Pancreas (tissue), 10 donors: ENCODE data around the gene NKX6-2. TPM values are rescaled to one million over a fixed set of nuclear protein-coding genes. Genes with fewer than 3 reads are reported as not detected.

ENCODE experiments used
- ATAC-seq, 4 donors: fragments of 200-7000 bp; cut with Tn5 transposase; one replicate each; pipeline versions ENCODE4 v1.8.0 to v1.9.1; 2020; ENCODE audit warnings: mild to moderate bottlenecking in 4 of 4, moderate library complexity in 4 of 4
- DNase-seq, 6 donors: peaks; one replicate each; pipeline ENCODE4 v3.0.0-alpha.2; 2020
- FAIRE-seq: peaks from 2 replicates; lab custom pipeline; 2012; peaks lifted over from hg19 to GRCh38; lab: Jason Lieb, UNC
- H3K27ac ChIP-seq, 4 donors: fragments of 200-600 bp; sonication (generic); 1 replicate in 3 of 4; 2 replicates in 1 of 4; pipeline versions ENCODE4 v1.5.0 to v1.8.0; 2020
- H3K27me3 ChIP-seq, 4 donors: fragments of 200-600 bp; one replicate each; pipeline ENCODE4 v1.8.0; 2021
- H3K36me3 ChIP-seq, 3 donors: fragments of 200-600 bp; sonication (generic) in 1 of 3; one replicate each; pipeline versions ENCODE4 v1.5.0 to v1.8.0; 2020 to 2021
- H3K4me1 ChIP-seq, 3 donors: fragments of 200-600 bp; one replicate each; pipeline ENCODE4 v1.8.0; 2021
- H3K4me3 ChIP-seq, 4 donors: fragments of 200-600 bp; sonication (generic) in 2 of 4; one replicate each; pipeline versions ENCODE4 v1.5.0 to v1.8.0; 2020 to 2021
- H3K9me3 ChIP-seq, 4 donors: fragments of 200-600 bp; one replicate each; pipeline ENCODE4 v1.8.0; 2021
- WGBS, 2 donors: extraction: QIAGEN DNeasy Blood & Tissue Kit; methylation state at CpG; one replicate each; pipeline ENCODE4 v1.1.7; 2013; 5-methylcytosine and 5-hydroxymethylcytosine counted together
- intact Hi-C, 3 donors: fragments of 100-400 bp; cut with DNase I; formaldehyde crosslinking; loops; one replicate each; pipeline versions ENCODE4 v1.11.1 to v1.14.2; 2022
- polyA plus RNA-seq, 2 donors: library from polyadenylated mRNA; stranded (reverse); fragments of 200-250 nt; gene quantifications; one replicate each; pipeline ENCODE4 v1.2.3, GENCODE V29; 2013
- total RNA-seq, 6 donors: library from RNA; stranded (reverse); fragmentation: NEBNext Ultra II Directional in 4 of 6; extraction: Animal tissue kit (Norgen Biotek cat#: 25700) in 4 of 6; gene quantifications; one replicate each; pipeline versions ENCODE4 v1.2.1 to v1.2.4, GENCODE V29; 2021 to 2023
- TF ChIP-seq, protein P1 (sequence below), 4 donors: fragments of 200-600 bp; sonication (generic) in 3 of 4; IDR thresholded peaks; one replicate each; pipeline versions ENCODE4 v1.5.0 to v1.8.0; 2021; ENCODE audit warnings: antibody characterized with exemption in 4 of 4
- donor health status: healthy with polysubstance abuse.
- donor health status: DM: no; HTN: no; CAD: no; lungs with moderate emphysema.
- donor health status: DM: no; HTN: no; CAD: no.
- donor health status: control.
- donor health status: control.
- donor health status: Bipolar disorder and iron deficiency.
- donor health status: DM: yes; HTN: yes; CAD: no.
- donor health status: DM: no; HTN: no; CAD: no.
- donor health status: DM: no; HTN: no; CAD: no.
- donor health status: DM: yes; HTN: yes; CAD: no.

Gene NKX6-2
- total and polyA plus RNA-seq, 8 donors: 0.09 to 2.3 (median 0.16) TPM; not detected in 3

GRCh38 chr10:132813560-132814468, 27.9 kb upstream of the NKX6-2 start:
- no peak for FAIRE-seq
- intact Hi-C loops: no loop called here

DNA sequence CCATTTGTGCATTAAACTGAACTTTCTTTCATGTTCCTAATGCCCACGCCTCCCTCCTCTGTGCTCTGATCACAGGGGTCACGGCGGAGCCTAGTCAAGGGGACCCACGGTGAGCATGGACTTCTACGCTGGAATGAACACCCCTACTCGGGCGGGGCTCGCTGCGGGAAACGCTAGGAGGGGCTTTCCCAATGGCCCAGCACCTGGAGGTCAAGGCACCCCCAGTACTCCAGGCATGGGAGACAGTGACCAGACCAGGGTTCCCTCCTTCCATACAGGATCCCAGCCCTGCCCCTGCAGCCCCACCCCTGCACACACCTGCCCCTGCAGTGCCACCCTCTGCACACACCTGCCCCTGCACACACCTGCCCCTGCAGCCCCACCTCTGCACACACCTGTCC, 27.1 kb upstream of the NKX6-2 start:
- no peaks in the 10 kb centered on the region for H3K9me3 ChIP-seq
- TF ChIP-seq, protein P1, sequence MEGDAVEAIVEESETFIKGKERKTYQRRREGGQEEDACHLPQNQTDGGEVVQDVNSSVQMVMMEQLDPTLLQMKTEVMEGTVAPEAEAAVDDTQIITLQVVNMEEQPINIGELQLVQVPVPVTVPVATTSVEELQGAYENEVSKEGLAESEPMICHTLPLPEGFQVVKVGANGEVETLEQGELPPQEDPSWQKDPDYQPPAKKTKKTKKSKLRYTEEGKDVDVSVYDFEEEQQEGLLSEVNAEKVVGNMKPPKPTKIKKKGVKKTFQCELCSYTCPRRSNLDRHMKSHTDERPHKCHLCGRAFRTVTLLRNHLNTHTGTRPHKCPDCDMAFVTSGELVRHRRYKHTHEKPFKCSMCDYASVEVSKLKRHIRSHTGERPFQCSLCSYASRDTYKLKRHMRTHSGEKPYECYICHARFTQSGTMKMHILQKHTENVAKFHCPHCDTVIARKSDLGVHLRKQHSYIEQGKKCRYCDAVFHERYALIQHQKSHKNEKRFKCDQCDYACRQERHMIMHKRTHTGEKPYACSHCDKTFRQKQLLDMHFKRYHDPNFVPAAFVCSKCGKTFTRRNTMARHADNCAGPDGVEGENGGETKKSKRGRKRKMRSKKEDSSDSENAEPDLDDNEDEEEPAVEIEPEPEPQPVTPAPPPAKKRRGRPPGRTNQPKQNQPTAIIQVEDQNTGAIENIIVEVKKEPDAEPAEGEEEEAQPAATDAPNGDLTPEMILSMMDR (IDR thresholded peaks at IDR 0.05): no peak
- ATAC-seq: no peak
- peak in 3 of 6 donors; percentile 9 to 53 (median 19) for DNase-seq
- no peak for FAIRE-seq
- no peak overlapping the region for H3K4me3 ChIP-seq
- no peaks in the 10 kb centered on the region for H3K27me3 ChIP-seq
- intact Hi-C loops: no loop called here
- no peaks in the 10 kb centered on the region for H3K4me1 ChIP-seq
- WGBS, 2 donors: 65 to 75% methylated on average over 10 of the region's 10 CpGs
- no peaks in the 10 kb centered on the region for H3K36me3 ChIP-seq
- H3K27ac ChIP-seq: no peak overlapping the region

More at GRCh38 chr10:132813560-132814468, 27.9 kb upstream of the NKX6-2 start:
- no peaks in the 10 kb centered on the region for H3K9me3 ChIP-seq
- H3K36me3 ChIP-seq: no peaks in the 10 kb centered on the region
- DNase-seq (peak in 2 of 6 donors; percentile 38 to 45), ATAC-seq (no peak)
- no peaks in the 10 kb centered on the region for H3K4me1 ChIP-seq
- H3K27me3 ChIP-seq: peaks cover 0 to 4% (median 0%) of the 10 kb centered on the region in 4 donors
- no peak overlapping the region for H3K4me3 ChIP-seq
- TF ChIP-seq, protein P1 (IDR thresholded peaks at IDR 0.05): no peak
- 49 to 63% methylated on average over 24 to 25 of the region's 28 CpGs for WGBS, 2 donors
- H3K27ac ChIP-seq: no peak overlapping the region

GRCh38 chr10:132812520-132812919, 26.6 kb upstream of the NKX6-2 start:
- intact Hi-C loops: no loop called here
- H3K27ac ChIP-seq: no peak overlapping the region
- TF ChIP-seq, protein P1 (IDR thresholded peaks at IDR 0.05): no peak
- FAIRE-seq (no peak), ATAC-seq (no peak), DNase-seq (no peak)
- no peaks in the 10 kb centered on the region for H3K4me1 ChIP-seq
- 57 to 72% methylated on average over 9 to 11 of the region's 11 CpGs for WGBS, 2 donors
- no peaks in the 10 kb centered on the region for H3K36me3 ChIP-seq
- no peaks in the 10 kb centered on the region for H3K9me3 ChIP-seq
- H3K4me3 ChIP-seq: no peak overlapping the region
- H3K27me3 ChIP-seq: no peaks in the 10 kb centered on the region

DNA sequence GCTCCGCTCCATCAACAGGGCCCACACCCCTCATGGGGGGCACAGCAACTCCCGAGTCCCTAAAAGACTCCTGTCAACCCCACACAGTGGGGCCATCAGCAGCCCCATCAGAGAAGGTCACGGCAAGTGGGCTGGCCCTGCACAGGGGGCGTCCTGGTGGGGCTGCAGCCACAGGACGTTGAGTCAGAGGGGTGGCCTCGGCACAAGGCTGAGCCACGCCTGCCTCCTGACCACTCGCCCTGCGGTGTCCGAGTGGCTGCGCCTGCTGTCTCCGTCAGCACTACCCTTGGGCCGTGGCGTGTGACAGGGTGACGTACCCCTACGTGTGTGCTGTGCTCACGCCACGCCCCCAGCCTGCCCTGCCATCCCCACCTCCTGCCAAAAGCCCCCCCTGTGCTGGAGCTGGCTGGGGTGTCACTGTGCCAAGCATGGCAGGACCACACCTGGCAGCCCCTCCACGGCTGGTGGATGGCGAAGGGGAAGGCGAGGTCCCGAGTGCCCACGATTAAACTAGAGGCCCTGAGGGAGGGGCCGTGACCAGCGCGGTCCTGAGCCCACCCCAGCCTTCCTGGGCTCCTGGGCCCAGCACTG, 26.0 kb upstream of the NKX6-2 start:
- TF ChIP-seq, protein P1 (IDR thresholded peaks at IDR 0.05): no peak
- Histone ChIP-seq H3K9me3 (no peaks in the 10 kb centered on the region), H3K27ac (no peak overlapping the region), H3K27me3 (no peaks in the 10 kb centered on the region), H3K4me1 (no peaks in the 10 kb centered on the region), H3K4me3 (no peak overlapping the region), H3K36me3 (no peaks in the 10 kb centered on the region)
- DNase-seq (peak in 2 of 6 donors; percentile 46 to 64), FAIRE-seq (no peak), ATAC-seq (no peak)
- WGBS, 2 donors: 58 to 77% methylated on average over 26 of the region's 26 CpGs
- intact Hi-C loops: no loop called here
